Chondrocyte (in vitro differentiated cells): ENCODE results near the gene TNRC6A. TPM values are rescaled to one million over a fixed set of nuclear protein-coding genes. Genes with fewer than 3 reads are reported as not detected.

ENCODE experiments used
- DNase-seq: peaks from one replicate; pipeline ENCODE4 v3.0.0; 2021; ENCODE audit warnings: mixed read lengths, low spot score
- H3K27ac Mint-ChIP-seq: one replicate; pipeline ENCODE4 v1.8.0; 2021; ENCODE audit warnings: mild to moderate bottlenecking, moderate library complexity, mixed read lengths; ENCODE audit not compliant: unreplicated experiment
- H3K27me3 Mint-ChIP-seq: 2 replicates; pipeline ENCODE4 v1.8.0; 2021; ENCODE audit warnings: low read depth, mixed read lengths
- H3K36me3 Mint-ChIP-seq: 2 replicates; pipeline ENCODE4 v1.8.0; 2021; ENCODE audit warnings: low read depth, mixed read lengths
- H3K4me1 Mint-ChIP-seq: 2 replicates; pipeline ENCODE4 v1.8.0; 2021; ENCODE audit warnings: low read depth, mild to moderate bottlenecking, mixed read lengths
- H3K4me3 Mint-ChIP-seq: one replicate; pipeline ENCODE4 v1.8.0; 2021; ENCODE audit warnings: mild to moderate bottlenecking, moderate library complexity, mixed read lengths; ENCODE audit not compliant: unreplicated experiment
- H3K9me3 Mint-ChIP-seq: 2 replicates; pipeline ENCODE4 v1.8.0; 2021; ENCODE audit warnings: low read depth, mixed read lengths
- total RNA-seq: library from RNA; stranded (reverse); gene quantifications from 3 replicates; pipeline ENCODE4 v1.2.1, GENCODE V29; 2021
- TF ChIP-seq, protein P1 (sequence below): fragments of 200-600 bp; sonication (generic); IDR thresholded peaks from 2 replicates; pipeline ENCODE4 v1.5.0; 2021; ENCODE audit warnings: antibody characterized with exemption, mild to moderate bottlenecking, moderate library complexity

The TNRC6A gene
- total RNA-seq, 1 donor from 2014 or later: 42.8 TPM

- Mint-ChIP-seq H3K27me3 (no peaks in the 10 kb centered on the region), H3K27ac (no peak overlapping the region), H3K4me3 (no peak overlapping the region), H3K36me3 (peaks cover 6% of the 10 kb centered on the region), H3K9me3 (no peaks in the 10 kb centered on the region), H3K4me1 (peaks cover 34% of the 10 kb centered on the region)
- TF ChIP-seq, protein P1, sequence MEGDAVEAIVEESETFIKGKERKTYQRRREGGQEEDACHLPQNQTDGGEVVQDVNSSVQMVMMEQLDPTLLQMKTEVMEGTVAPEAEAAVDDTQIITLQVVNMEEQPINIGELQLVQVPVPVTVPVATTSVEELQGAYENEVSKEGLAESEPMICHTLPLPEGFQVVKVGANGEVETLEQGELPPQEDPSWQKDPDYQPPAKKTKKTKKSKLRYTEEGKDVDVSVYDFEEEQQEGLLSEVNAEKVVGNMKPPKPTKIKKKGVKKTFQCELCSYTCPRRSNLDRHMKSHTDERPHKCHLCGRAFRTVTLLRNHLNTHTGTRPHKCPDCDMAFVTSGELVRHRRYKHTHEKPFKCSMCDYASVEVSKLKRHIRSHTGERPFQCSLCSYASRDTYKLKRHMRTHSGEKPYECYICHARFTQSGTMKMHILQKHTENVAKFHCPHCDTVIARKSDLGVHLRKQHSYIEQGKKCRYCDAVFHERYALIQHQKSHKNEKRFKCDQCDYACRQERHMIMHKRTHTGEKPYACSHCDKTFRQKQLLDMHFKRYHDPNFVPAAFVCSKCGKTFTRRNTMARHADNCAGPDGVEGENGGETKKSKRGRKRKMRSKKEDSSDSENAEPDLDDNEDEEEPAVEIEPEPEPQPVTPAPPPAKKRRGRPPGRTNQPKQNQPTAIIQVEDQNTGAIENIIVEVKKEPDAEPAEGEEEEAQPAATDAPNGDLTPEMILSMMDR: no peak
- DNase-seq: no peak
Measured at GRCh38 chr16:24728011-24728410, 1.4 kb upstream of the TNRC6A start.

- Mint-ChIP-seq H3K9me3 (no peaks in the 10 kb centered on the region), H3K27ac (peak overlapping the region; percentile 91), H3K4me1 (peaks cover 32% of the 10 kb centered on the region), H3K4me3 (peak overlapping the region; percentile 76), H3K27me3 (no peaks in the 10 kb centered on the region), H3K36me3 (peaks cover 11% of the 10 kb centered on the region)
- no peak for DNase-seq
- TF ChIP-seq, protein P1: no peak
Measured at GRCh38 chr16:24728891-24729242, 584 bp upstream of the TNRC6A start.

DNA sequence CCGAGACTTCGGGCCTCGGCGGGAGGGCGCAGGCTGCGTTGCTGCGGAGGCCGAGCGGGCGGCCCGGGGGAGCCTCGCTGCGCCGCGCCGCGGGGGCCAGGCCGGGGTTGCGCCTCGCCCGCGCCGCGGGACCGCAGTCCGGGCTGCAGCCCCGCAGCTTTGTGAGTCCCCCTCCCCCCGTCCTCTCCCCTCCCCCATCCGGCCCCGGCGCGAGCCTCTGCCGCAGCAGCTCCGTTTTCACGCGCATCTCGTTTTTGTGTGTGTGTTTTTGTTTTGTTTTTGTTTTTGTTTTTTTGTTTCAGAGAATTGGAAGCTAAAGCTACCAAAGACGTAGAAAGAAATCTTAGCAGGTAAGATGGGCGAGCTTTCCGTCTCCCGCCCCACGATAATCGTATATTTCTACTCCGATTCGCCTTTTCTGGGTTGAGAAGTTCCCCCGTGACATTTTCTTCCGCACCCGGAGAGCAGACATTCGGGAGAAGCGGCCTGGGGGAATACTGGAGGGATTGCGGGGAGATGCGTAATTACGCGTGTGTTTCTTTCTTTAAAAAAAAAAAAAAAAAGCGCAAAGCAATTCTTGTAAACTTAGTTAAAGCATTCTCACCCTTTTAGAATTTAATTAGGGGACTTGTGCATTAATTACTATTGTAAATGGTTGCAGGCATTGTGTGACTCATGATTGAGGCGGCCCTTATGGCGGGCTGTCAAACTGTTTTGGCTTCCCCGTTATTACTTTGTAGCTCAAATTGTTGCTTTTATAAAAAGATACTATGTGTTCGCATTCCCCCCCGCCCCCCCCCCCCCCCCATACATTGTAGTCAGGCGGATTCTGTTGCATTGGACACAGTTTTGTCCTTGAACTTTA, 732 bp downstream of the TNRC6A start:
- TF ChIP-seq, protein P1: no peak
- peaks cover 40% of the 10 kb centered on the region for H3K4me1 Mint-ChIP-seq
- H3K27me3 Mint-ChIP-seq: no peaks in the 10 kb centered on the region
- H3K4me3 Mint-ChIP-seq: peak overlapping the region; percentile 93
- H3K9me3 Mint-ChIP-seq: no peaks in the 10 kb centered on the region
- DNase-seq: no peak
- H3K27ac Mint-ChIP-seq: peak overlapping the region; percentile 98
- H3K36me3 Mint-ChIP-seq: peaks cover 11% of the 10 kb centered on the region

GRCh38 chr16:24730914-24731313, 1.5 kb downstream of the TNRC6A start:
- TF ChIP-seq, protein P1: no peak
- peaks cover 41% of the 10 kb centered on the region for H3K4me1 Mint-ChIP-seq
- DNase-seq: no peak
- peak overlapping the region; percentile 93 for H3K4me3 Mint-ChIP-seq
- H3K9me3 Mint-ChIP-seq: no peaks in the 10 kb centered on the region
- peaks cover 11% of the 10 kb centered on the region for H3K36me3 Mint-ChIP-seq
- peak overlapping the region; percentile 81 for H3K27ac Mint-ChIP-seq
- H3K27me3 Mint-ChIP-seq: no peaks in the 10 kb centered on the region

GRCh38 chr16:24731722-24732419, 2.4 kb downstream of the TNRC6A start:
- Mint-ChIP-seq H3K4me3 (peak overlapping the region; percentile 29), H3K27ac (peak overlapping the region; percentile 39), H3K4me1 (peaks cover 51% of the 10 kb centered on the region), H3K9me3 (no peaks in the 10 kb centered on the region), H3K36me3 (peaks cover 11% of the 10 kb centered on the region), H3K27me3 (no peaks in the 10 kb centered on the region)
- TF ChIP-seq, protein P1: no peak
- DNase-seq: no peak
